ENCODE results near the gene ZNF574.

Gene ZNF574

GRCh38 chr19:42121036-42121621 is 45.2 kb downstream of the ZNF574 start:
- FAIRE-seq (no peak), DNase-seq (ENCODE audit: insufficient read length, low spot score) (no peak)

GRCh38 chr19:42121656-42122069 is 45.7 kb downstream of the ZNF574 start:
- DNase-seq (ENCODE audit: insufficient read length, low spot score) = peak; percentile 90
- FAIRE-seq = peak; percentile 63

- DNase-seq (ENCODE audit: insufficient read length, low spot score) (no peak), FAIRE-seq (peak; percentile 40)
These were observed 47.0 kb downstream of the ZNF574 start for GRCh38 chr19:42122691-42123607.

- FAIRE-seq (no peak), DNase-seq (ENCODE audit: insufficient read length, low spot score) (no peak)
These were observed 47.8 kb downstream of the ZNF574 start for GRCh38 chr19:42123765-42124164.

GRCh38 chr19:42124386-42124901 is 48.5 kb downstream of the ZNF574 start:
- DNase-seq (ENCODE audit: insufficient read length, low spot score) (no peak), FAIRE-seq (no peak)

GRCh38 chr19:42125536-42125935 is 49.6 kb downstream of the ZNF574 start:
- FAIRE-seq (no peak), DNase-seq (ENCODE audit: insufficient read length, low spot score) (no peak)

GRCh38 chr19:42126574-42126973 is 50.6 kb downstream of the ZNF574 start:
- no peak for DNase-seq (ENCODE audit: insufficient read length, low spot score)
- FAIRE-seq = no peak

- FAIRE-seq = peak; percentile 82
- no peak for DNase-seq (ENCODE audit: insufficient read length, low spot score)
These were observed 53.7 kb downstream of the ZNF574 start for GRCh38 chr19:42129399-42130253.

GRCh38 chr19:42130254-42130573 is 54.2 kb downstream of the ZNF574 start:
- DNase-seq (ENCODE audit: insufficient read length, low spot score) (no peak), FAIRE-seq (no peak)

Data from HTR-8/SVneo (cell line).